NCI-H2196 treated with DMSO at 0.1 percent for 48 hours (cell line): ENCODE measurements around the gene EMC9.

ENCODE experiments used
- DNase-seq: peaks from one replicate; lab custom pipeline; 2025; ENCODE audit not compliant: unreplicated experiment; lab: John Stamatoyannopoulos, UW

Gene EMC9

GRCh38 chr14:24132061-24132685 lies 9.2 kb downstream of the EMC9 start:
- DNase-seq, result peak; percentile 92

DNA sequence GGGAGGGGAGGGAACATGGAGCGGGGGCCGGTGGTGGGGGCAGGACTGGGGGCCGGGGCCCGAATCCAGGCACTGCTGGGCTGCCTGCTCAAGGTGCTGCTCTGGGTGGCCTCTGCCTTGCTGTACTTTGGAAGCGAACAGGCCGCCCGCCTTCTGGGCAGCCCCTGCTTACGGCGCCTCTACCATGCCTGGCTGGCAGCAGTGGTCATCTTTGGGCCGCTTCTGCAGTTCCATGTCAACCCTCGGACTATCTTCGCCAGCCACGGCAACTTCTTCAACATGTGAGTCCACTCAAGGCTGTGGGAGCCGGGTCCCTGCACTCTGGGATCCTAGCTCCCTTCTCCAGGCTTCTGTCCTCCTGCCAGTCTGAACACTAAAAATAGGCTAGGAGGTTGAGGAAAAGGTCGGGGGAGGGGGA lies 9.8 kb downstream of the EMC9 start:
- no peak for DNase-seq

- DNase-seq, result no peak
Measured at GRCh38 chr14:24130717-24131548, 10.5 kb downstream of the EMC9 start.

GRCh38 chr14:24130380-24130716 lies 11.0 kb downstream of the EMC9 start, which contains the start of gene FITM1:
FITM1 (plus strand) TSS chr14:24130659; CDS start chr14:24131564, 905 bp downstream.
- DNase-seq, result no peak

DNA sequence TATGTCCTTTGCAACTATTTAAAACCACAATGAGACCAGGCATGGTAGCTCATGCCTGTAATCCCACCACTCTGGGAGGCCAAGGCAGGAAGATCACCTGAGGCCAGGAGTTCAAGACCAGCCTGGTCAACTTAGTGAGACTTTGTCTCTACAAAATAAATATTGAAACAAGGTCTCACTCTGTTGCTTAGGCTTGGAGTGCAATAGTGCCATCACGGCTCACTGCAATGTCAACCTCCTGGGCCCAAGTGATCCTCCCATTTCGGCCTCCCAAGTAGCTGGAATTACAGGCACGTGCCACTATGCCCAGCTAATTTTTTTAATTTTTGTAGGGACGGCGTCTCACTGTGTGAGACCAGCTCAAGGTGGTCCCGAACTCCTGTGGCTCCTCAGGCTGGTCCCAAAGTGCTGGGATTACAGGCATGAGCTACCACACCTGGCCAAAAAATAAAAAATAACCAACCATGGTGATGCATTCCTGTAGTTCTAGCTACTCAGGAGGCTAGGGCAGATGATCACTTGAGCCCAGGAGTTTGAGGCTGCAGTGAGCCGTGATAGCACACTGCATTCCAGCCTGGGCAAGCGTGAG lies 11.9 kb downstream of the EMC9 start:
- no peak for DNase-seq

DNA sequence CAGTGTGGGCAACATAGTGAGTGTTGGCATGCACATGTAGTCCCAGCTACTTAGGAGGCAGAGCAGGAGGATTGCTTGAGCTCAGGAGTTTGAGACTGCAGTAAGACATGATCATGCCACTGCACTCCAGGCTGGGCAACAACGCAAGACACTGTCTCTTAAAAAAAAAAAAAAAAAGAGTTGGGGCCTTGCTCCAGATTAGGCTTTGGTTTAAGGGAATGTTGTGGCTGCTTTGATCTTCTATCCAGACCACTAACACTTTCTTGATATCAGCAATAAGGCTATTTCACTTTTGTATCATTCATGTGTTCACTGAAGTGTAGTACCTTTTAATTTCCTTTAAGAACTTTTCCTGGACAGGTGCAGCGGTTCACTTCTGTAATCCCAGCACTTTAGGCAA lies 13.7 kb downstream of the EMC9 start:
- DNase-seq, result no peak

GRCh38 chr14:24126939-24127338 lies 14.5 kb downstream of the EMC9 start:
- DNase-seq, result no peak

GRCh38 chr14:24123424-24124417 lies 17.7 kb downstream of the EMC9 start:
- no peak for DNase-seq

GRCh38 chr14:24122898-24123297 lies 18.5 kb downstream of the EMC9 start:
- no peak for DNase-seq

DNA sequence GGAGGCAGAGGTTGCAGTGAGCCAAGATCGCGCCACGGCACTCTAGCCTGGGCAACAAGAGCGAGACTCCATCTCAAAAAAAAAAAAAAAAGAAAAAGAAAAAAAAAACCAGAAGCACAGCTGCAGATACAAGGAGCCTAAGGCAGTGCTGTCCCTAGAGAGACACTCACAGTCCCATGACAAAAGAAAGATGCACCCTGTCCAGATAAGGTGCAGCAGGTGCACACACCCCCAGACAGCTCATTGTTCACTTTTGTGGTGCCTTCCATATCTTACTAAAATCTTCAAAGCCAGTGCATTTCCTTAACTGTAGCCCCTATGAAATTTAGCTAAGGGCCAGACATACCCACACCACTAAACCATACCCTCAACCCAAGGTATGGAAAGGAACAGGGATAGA lies 19.0 kb downstream of the EMC9 start:
- DNase-seq, result no peak

GRCh38 chr14:24121210-24121609 lies 20.2 kb downstream of the EMC9 start:
- no peak for DNase-seq

GRCh38 chr14:24119691-24120090 lies 21.7 kb downstream of the EMC9 start:
- DNase-seq, result no peak

DNA sequence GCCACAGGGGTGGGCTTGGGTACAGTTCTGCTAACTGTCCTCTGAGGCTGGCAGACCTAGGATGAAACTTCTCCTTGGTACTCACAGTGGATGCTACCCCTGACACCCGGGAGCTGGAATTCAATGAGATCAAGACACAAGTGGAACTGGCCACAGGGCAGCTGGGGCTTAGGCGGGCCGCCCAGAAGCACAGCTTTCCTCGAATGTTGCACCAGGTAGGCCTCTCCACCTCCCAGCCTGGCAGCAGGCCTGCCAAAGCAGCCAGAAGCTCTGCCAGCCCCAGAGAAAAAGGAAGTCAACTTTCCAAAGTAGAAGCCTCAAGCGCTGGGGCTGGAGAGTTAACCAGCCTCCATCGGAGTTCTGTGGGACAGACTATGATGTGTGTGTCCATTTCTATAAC lies 24.2 kb downstream of the EMC9 start:
- no peak for DNase-seq

DNA sequence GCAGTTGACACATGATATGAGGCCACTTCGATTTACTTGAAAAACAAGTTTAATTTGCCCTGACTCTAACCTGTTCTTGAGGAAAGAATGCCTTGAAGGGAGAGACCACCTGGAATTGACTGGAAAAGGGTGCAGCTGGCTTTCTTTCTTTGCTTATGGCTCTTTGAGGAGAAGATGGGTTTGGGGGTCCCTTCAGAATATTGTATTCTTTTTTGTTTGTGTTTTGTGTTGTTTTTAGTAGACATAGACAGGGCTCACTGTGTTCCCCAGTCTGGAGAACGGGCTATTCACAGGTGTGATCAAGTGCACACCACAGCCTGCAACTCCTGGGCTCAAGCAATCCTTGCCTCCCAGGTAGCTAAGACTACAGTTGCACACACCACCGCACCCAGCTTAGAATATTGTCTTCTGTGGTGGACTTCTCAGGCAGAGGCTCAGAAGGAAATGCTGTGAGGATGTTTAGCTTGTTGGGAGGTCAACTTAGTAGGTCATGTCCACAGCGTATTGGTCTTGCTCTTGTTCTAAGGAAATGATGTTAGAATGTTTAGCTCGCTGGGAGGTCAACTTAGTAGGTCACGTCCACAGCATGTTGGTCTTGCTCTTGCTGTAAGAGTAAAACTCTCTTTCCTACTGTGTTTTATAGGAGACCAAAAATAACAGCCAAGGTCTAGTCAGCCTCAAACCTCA lies 25.1 kb downstream of the EMC9 start:
- DNase-seq, result no peak

- no peak for DNase-seq
Measured at GRCh38 chr14:24115422-24116127, 25.8 kb downstream of the EMC9 start.

- peak; percentile 99 for DNase-seq
Measured at GRCh38 chr14:24114532-24115421, 26.6 kb downstream of the EMC9 start, which contains the start of the genes DCAF11 and NRL. DCAF11 (plus strand) TSS chr14:24114777; CDS start chr14:24115595, 818 bp downstream. NRL (minus strand) TSS chr14:24114949; CDS start chr14:24082848, 32,101 bp downstream.

DNA sequence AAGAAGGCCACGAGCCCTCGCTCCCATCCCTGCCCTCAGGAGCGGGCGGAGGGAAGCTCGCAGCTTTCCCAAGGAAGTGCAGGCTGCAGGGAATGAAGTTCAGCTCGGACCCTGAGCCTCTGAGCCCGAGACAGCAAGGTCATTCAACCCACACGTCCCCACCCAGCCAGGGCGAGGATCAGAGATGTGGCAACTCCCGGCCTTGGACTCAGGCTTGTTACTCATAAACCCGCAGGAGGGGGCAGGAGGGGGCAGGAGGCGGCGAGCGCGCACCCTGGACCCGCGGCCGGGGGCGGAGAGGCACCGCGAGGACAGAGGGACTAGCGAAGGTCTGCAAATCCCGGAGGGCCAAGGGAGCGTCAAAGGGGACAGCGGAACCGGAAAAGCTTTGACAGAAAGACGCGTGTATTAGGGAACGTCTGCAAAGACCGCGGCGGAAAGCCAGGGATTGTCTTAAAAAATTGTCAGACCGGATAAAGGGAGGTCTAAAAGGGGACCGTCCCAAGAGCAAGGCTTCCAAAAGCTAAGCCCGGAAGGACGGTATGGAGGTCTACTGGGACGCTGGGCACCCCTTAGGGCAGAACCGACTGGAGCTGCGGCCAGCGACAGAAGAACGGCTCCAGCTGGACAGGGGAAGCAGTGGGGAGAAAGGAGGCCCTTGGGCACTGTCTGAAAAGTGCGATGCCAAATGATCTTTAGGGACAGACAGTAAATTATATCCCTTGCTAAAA lies 27.4 kb downstream of the EMC9 start:
- peak; percentile 90 for DNase-seq

- DNase-seq, result no peak
Measured at GRCh38 chr14:24113379-24113800, 28.0 kb downstream of the EMC9 start.
